ENCODE data around the gene HS1BP3. TPM values are rescaled to one million over a fixed set of nuclear protein-coding genes. Genes with fewer than 3 reads are reported as not detected.

Gene HS1BP3
- total RNA-seq, 1 donor from 2014 or later = 21.0 TPM

- no peaks in the 10 kb centered on the region for H4K20me1 ChIP-seq (ENCODE audit: insufficient read depth, low read length)
- DNase-seq (ENCODE audit: low read depth) = no peak
- Mint-ChIP-seq H3K36me3 (ENCODE audit: low read depth, unreplicated experiment) (peaks cover 17% of the 10 kb centered on the region), H3K9me3 (ENCODE audit: unreplicated experiment) (peaks cover 2% of the 10 kb centered on the region), H3K27ac (ENCODE audit: unreplicated experiment) (no peak overlapping the region), H3K4me1 (ENCODE audit: low read depth, unreplicated experiment) (no peaks in the 10 kb centered on the region), H3K27me3 (ENCODE audit: low read depth, unreplicated experiment) (no peaks in the 10 kb centered on the region), H3K4me3 (ENCODE audit: unreplicated experiment) (no peak overlapping the region)
- no peaks in the 10 kb centered on the region for H3K9me3 ChIP-seq (ENCODE audit: insufficient read depth, low read depth, low read length)
- H3K79me2 ChIP-seq (ENCODE audit: insufficient read depth, low read length) = no peaks in the 10 kb centered on the region
- no peaks in the 10 kb centered on the region for H3K27me3 ChIP-seq (ENCODE audit: insufficient read depth, low read length)
- no peaks in the 10 kb centered on the region for H3K36me3 ChIP-seq (ENCODE audit: insufficient read depth, low read length)
- no peak overlapping the region for H3K27ac ChIP-seq (ENCODE audit: low read depth, low read length)
- H3K4me3 ChIP-seq (ENCODE audit: insufficient read depth, low read depth, low read length) = no peak overlapping the region
- no peak for TF ChIP-seq CTCF (IDR thresholded peaks at IDR 0.05; ENCODE audit: insufficient read depth, low read depth, low read length)
- TF ChIP-seq EZH2 (IDR thresholded peaks at IDR 0.05; ENCODE audit: insufficient read depth, low read length) = no peak
- no peak for FAIRE-seq
- H3K4me1 ChIP-seq (ENCODE audit: insufficient read depth, low read length) = no peaks in the 10 kb centered on the region
- H3K9ac ChIP-seq (ENCODE audit: low read length) = no peak overlapping the region
- H2AFZ ChIP-seq (ENCODE audit: low read depth, low read length) = no peak overlapping the region
- no peak overlapping the region for H3K4me2 ChIP-seq (ENCODE audit: low read length)
Observed at GRCh38 chr2:20692081-20692480, 41.2 kb upstream of the HS1BP3 start.

GRCh38 chr2:20691076-20691734, 40.3 kb upstream of the HS1BP3 start:
- no peak overlapping the region for H3K4me3 ChIP-seq (ENCODE audit: insufficient read depth, low read depth, low read length)
- H3K9me3 Mint-ChIP-seq (ENCODE audit: unreplicated experiment) = peaks cover 2% of the 10 kb centered on the region
- no peak overlapping the region for H2AFZ ChIP-seq (ENCODE audit: low read depth, low read length)
- H3K4me2 ChIP-seq (ENCODE audit: low read length) = no peak overlapping the region
- TF ChIP-seq EZH2 (IDR thresholded peaks at IDR 0.05; ENCODE audit: insufficient read depth, low read length) (no peak), CTCF (IDR thresholded peaks at IDR 0.05; ENCODE audit: insufficient read depth, low read depth, low read length) (no peak)
- H3K27me3 Mint-ChIP-seq (ENCODE audit: low read depth, unreplicated experiment) = no peaks in the 10 kb centered on the region
- no peak overlapping the region for H3K27ac Mint-ChIP-seq (ENCODE audit: unreplicated experiment)
- FAIRE-seq (no peak), DNase-seq (ENCODE audit: low read depth) (no peak)
- H3K9me3 ChIP-seq (ENCODE audit: insufficient read depth, low read depth, low read length) = no peaks in the 10 kb centered on the region
- no peaks in the 10 kb centered on the region for H3K27me3 ChIP-seq (ENCODE audit: insufficient read depth, low read length)
- H3K9ac ChIP-seq (ENCODE audit: low read length) = no peak overlapping the region
- H3K27ac ChIP-seq (ENCODE audit: low read depth, low read length) = no peak overlapping the region
- H3K4me1 Mint-ChIP-seq (ENCODE audit: low read depth, unreplicated experiment) = no peaks in the 10 kb centered on the region
- no peak overlapping the region for H3K4me3 Mint-ChIP-seq (ENCODE audit: unreplicated experiment)
- no peaks in the 10 kb centered on the region for H3K4me1 ChIP-seq (ENCODE audit: insufficient read depth, low read length)
- H4K20me1 ChIP-seq (ENCODE audit: insufficient read depth, low read length) = no peaks in the 10 kb centered on the region
- peaks cover 24% of the 10 kb centered on the region for H3K36me3 Mint-ChIP-seq (ENCODE audit: low read depth, unreplicated experiment)
- H3K36me3 ChIP-seq (ENCODE audit: insufficient read depth, low read length) = no peaks in the 10 kb centered on the region
- no peaks in the 10 kb centered on the region for H3K79me2 ChIP-seq (ENCODE audit: insufficient read depth, low read length)

All from astrocyte (in vitro differentiated cells and primary cell).